ENCODE data around the gene ANKEF1. TPM values are rescaled to one million over a fixed set of nuclear protein-coding genes. Genes with fewer than 3 reads are reported as not detected.

ANKEF1 gene
- total RNA-seq, 1 donor from 2014 or later, result 0.77 TPM

GRCh38 chr20:10076126-10077080 is 41.6 kb downstream of the ANKEF1 start:
- H3K27ac Mint-ChIP-seq (ENCODE audit: unreplicated experiment), result no peak overlapping the region
- TF ChIP-seq, protein P1, sequence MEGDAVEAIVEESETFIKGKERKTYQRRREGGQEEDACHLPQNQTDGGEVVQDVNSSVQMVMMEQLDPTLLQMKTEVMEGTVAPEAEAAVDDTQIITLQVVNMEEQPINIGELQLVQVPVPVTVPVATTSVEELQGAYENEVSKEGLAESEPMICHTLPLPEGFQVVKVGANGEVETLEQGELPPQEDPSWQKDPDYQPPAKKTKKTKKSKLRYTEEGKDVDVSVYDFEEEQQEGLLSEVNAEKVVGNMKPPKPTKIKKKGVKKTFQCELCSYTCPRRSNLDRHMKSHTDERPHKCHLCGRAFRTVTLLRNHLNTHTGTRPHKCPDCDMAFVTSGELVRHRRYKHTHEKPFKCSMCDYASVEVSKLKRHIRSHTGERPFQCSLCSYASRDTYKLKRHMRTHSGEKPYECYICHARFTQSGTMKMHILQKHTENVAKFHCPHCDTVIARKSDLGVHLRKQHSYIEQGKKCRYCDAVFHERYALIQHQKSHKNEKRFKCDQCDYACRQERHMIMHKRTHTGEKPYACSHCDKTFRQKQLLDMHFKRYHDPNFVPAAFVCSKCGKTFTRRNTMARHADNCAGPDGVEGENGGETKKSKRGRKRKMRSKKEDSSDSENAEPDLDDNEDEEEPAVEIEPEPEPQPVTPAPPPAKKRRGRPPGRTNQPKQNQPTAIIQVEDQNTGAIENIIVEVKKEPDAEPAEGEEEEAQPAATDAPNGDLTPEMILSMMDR (IDR thresholded peaks at IDR 0.05), result no peak
- no peaks in the 10 kb centered on the region for H3K27me3 Mint-ChIP-seq (ENCODE audit: low read depth)
- peaks cover 21% of the 10 kb centered on the region for H3K4me1 Mint-ChIP-seq (ENCODE audit: low read depth)
- H3K4me3 Mint-ChIP-seq (ENCODE audit: unreplicated experiment), result no peak overlapping the region
- DNase-seq (ENCODE audit: low spot score), result no peak
- H3K9me3 Mint-ChIP-seq (ENCODE audit: low read depth), result no peaks in the 10 kb centered on the region
- no peaks in the 10 kb centered on the region for H3K36me3 Mint-ChIP-seq (ENCODE audit: low read depth)

- H3K9me3 Mint-ChIP-seq (ENCODE audit: low read depth), result no peaks in the 10 kb centered on the region
- no peaks in the 10 kb centered on the region for H3K27me3 Mint-ChIP-seq (ENCODE audit: low read depth)
- H3K27ac Mint-ChIP-seq (ENCODE audit: unreplicated experiment), result no peak overlapping the region
- no peaks in the 10 kb centered on the region for H3K36me3 Mint-ChIP-seq (ENCODE audit: low read depth)
- TF ChIP-seq, protein P1 (IDR thresholded peaks at IDR 0.05), result peak; percentile 62
- no peak overlapping the region for H3K4me3 Mint-ChIP-seq (ENCODE audit: unreplicated experiment)
- no peak for DNase-seq (ENCODE audit: low spot score)
- H3K4me1 Mint-ChIP-seq (ENCODE audit: low read depth), result peaks cover 21% of the 10 kb centered on the region
Observed at GRCh38 chr20:10077081-10077471, 42.3 kb downstream of the ANKEF1 start.

GRCh38 chr20:10077886-10078285 is 43.1 kb downstream of the ANKEF1 start:
- Mint-ChIP-seq H3K27me3 (ENCODE audit: low read depth) (no peaks in the 10 kb centered on the region), H3K9me3 (ENCODE audit: low read depth) (no peaks in the 10 kb centered on the region), H3K4me1 (ENCODE audit: low read depth) (peaks cover 21% of the 10 kb centered on the region), H3K4me3 (ENCODE audit: unreplicated experiment) (no peak overlapping the region), H3K36me3 (ENCODE audit: low read depth) (no peaks in the 10 kb centered on the region), H3K27ac (ENCODE audit: unreplicated experiment) (no peak overlapping the region)
- TF ChIP-seq, protein P1 (IDR thresholded peaks at IDR 0.05), result no peak
- no peak for DNase-seq (ENCODE audit: low spot score)

- H3K27me3 Mint-ChIP-seq (ENCODE audit: low read depth), result no peaks in the 10 kb centered on the region
- no peak for DNase-seq (ENCODE audit: low spot score)
- H3K27ac Mint-ChIP-seq (ENCODE audit: unreplicated experiment), result no peak overlapping the region
- H3K36me3 Mint-ChIP-seq (ENCODE audit: low read depth), result no peaks in the 10 kb centered on the region
- no peaks in the 10 kb centered on the region for H3K9me3 Mint-ChIP-seq (ENCODE audit: low read depth)
- H3K4me1 Mint-ChIP-seq (ENCODE audit: low read depth), result peaks cover 21% of the 10 kb centered on the region
- no peak overlapping the region for H3K4me3 Mint-ChIP-seq (ENCODE audit: unreplicated experiment)
- TF ChIP-seq, protein P1 (IDR thresholded peaks at IDR 0.05), result no peak
Observed at GRCh38 chr20:10078403-10078802, 43.6 kb downstream of the ANKEF1 start.

DNA sequence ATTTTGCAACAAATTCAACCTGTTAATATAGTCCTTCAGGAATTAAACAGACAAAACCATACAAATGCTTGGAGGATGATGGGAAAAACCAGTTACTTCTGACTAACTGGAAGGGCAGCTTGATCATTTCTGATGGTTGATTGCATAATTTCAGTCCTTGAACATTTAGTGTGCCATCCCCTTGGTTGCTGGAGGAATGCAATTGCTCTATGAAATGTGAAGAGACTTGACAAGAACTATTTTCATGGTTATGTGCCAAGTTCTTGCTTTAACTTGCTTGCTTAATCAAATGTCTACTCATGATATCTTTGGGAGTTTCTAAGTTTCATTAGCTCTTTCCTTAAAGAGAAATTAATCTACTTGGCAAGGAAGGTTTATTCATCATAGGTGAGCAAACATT is 45.2 kb downstream of the ANKEF1 start:
- H3K4me1 Mint-ChIP-seq (ENCODE audit: low read depth), result peaks cover 11% of the 10 kb centered on the region
- no peak overlapping the region for H3K4me3 Mint-ChIP-seq (ENCODE audit: unreplicated experiment)
- H3K27ac Mint-ChIP-seq (ENCODE audit: unreplicated experiment), result no peak overlapping the region
- TF ChIP-seq, protein P1 (IDR thresholded peaks at IDR 0.05), result no peak
- no peaks in the 10 kb centered on the region for H3K9me3 Mint-ChIP-seq (ENCODE audit: low read depth)
- DNase-seq (ENCODE audit: low spot score), result no peak
- no peaks in the 10 kb centered on the region for H3K27me3 Mint-ChIP-seq (ENCODE audit: low read depth)
- no peaks in the 10 kb centered on the region for H3K36me3 Mint-ChIP-seq (ENCODE audit: low read depth)

Data from chondrocyte (in vitro differentiated cells).